Natural killer cell (primary cell): ENCODE results near the gene AADACL4. TPM values are rescaled to one million over a fixed set of nuclear protein-coding genes. Genes with fewer than 3 reads are reported as not detected.

ENCODE experiments used
- ATAC-seq, 3 donors: fragments of 150-1000 bp in 2 of 3; fragments of 200-7000 bp in 1 of 3; cut with Tn5 transposase; 1 replicate in 1 of 3; 2 replicates in 2 of 3; pipeline ENCODE4 v1.10.0; 2021; ENCODE audit warnings: mild to moderate bottlenecking in 2 of 3, moderate library complexity in 2 of 3
- DNase-seq, 2 donors: peaks; one replicate each; pipeline versions ENCODE4 v3.0.0 to v3.0.0-alpha.2; 2013 to 2021; ENCODE audit warnings: mixed read lengths in 1 of 2
- H3K27ac ChIP-seq: one replicate; pipeline ENCODE4 v1.5.1; 2013; ENCODE audit warnings: mild to moderate bottlenecking, low read length
- H3K27me3 ChIP-seq: one replicate; pipeline ENCODE4 v1.6.1; 2013; ENCODE audit warnings: low read length; ENCODE audit not compliant: control insufficient read depth, insufficient read depth
- H3K36me3 ChIP-seq: one replicate; pipeline ENCODE4 v1.6.1; 2013; ENCODE audit warnings: low read length; ENCODE audit not compliant: control insufficient read depth, insufficient read depth
- H3K4me1 ChIP-seq: one replicate; pipeline ENCODE4 v1.6.1; 2013; ENCODE audit warnings: low read length; ENCODE audit not compliant: control insufficient read depth, insufficient read depth
- H3K4me3 ChIP-seq: one replicate; pipeline ENCODE4 v1.5.1; 2013; ENCODE audit warnings: low read length
- H3K9me3 ChIP-seq: one replicate; pipeline ENCODE4 v1.6.1; 2013; ENCODE audit warnings: low read length; ENCODE audit not compliant: control insufficient read depth, insufficient read depth
- H3K27ac Mint-ChIP-seq, 2 donors: one replicate each; pipeline ENCODE4 v1.8.0; 2022; ENCODE audit warnings: mild to moderate bottlenecking in 2 of 2, mixed read lengths in 2 of 2, moderate library complexity in 1 of 2
- H3K27me3 Mint-ChIP-seq, 2 donors: one replicate each; pipeline ENCODE4 v1.8.0; 2022; ENCODE audit warnings: low read depth in 2 of 2, mixed read lengths in 2 of 2
- H3K36me3 Mint-ChIP-seq: one replicate; pipeline ENCODE4 v1.8.0; 2022; ENCODE audit warnings: mixed read lengths
- H3K4me1 Mint-ChIP-seq, 2 donors: one replicate each; pipeline ENCODE4 v1.8.0; 2022; ENCODE audit warnings: mixed read lengths in 2 of 2
- H3K4me3 Mint-ChIP-seq: one replicate; pipeline ENCODE4 v1.8.0; 2022; ENCODE audit warnings: mild to moderate bottlenecking, moderate library complexity, mixed read lengths
- H3K9me3 Mint-ChIP-seq, 2 donors: one replicate each; pipeline ENCODE4 v1.8.0; 2022; ENCODE audit warnings: mixed read lengths in 2 of 2
- CTCF ChIP-seq: fragments of 200-600 bp; IDR thresholded peaks from one replicate; pipeline ENCODE4 v1.8.0; 2022; ENCODE audit warnings: antibody characterized with exemption
- WGBS: methylation state at CpG from one replicate; pipeline ENCODE4 v1.1.7; 2013; ENCODE audit warnings: missing lambda C conversion rate; ENCODE audit not compliant: insufficient coverage; 5-methylcytosine and 5-hydroxymethylcytosine counted together
- intact Hi-C: fragments of 100-400 bp; cut with micrococcal nuclease; formaldehyde crosslinking; loops from one replicate; pipeline ENCODE4 v1.14.2; 2022
- total RNA-seq, 4 donors: library from RNA; stranded (reverse); fragments of 120-200 nt in 1 of 4; gene quantifications; one replicate each; pipeline versions ENCODE4 v1.2.3 to v1.2.4, GENCODE V29; 2013 to 2022

Gene AADACL4
- total RNA-seq, 3 donors from 2014 or later (not counting 1 experiment from before 2014, with no cell fraction given), result not detected

- intact Hi-C loops, result no loop called here
- WGBS, result 88% methylated on average over 1 of the region's 1 CpG
- peaks cover 10 to 32% of the 10 kb centered on the region in 2 donors for H3K27me3 Mint-ChIP-seq
Observed at GRCh38 chr1:12677565-12677964, 33.7 kb downstream of the AADACL4 start.

DNA sequence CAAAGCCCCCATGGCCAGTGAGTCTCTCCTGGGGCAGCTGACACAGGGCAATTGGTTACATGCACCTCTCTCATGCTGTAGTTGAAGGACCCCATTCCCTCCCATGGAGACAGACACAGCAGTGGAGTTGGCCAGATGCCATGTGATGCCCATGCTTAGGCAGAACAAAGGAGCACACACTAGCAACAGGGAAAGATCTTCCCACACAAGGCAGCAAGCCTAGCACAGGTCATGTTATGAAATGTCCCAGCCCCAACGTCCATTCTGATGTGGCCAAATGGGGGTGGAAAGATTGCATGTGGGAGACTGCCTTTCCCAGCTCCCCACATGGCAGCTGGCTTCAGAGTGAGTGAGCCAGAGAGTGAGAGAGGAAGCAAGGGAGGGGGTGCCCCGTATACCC is 34.5 kb downstream of the AADACL4 start:
- intact Hi-C loops, result no loop called here
- no peak overlapping the region for H3K27ac Mint-ChIP-seq
- no peak overlapping the region for H3K4me3 ChIP-seq
- 56% methylated on average over 2 of the region's 2 CpGs for WGBS
- H3K9me3 ChIP-seq, result no peaks in the 10 kb centered on the region
- no peaks in the 10 kb centered on the region for H3K27me3 ChIP-seq
- no peak for TF ChIP-seq CTCF
- ATAC-seq (no peak), DNase-seq (no peak)
- peaks cover 14 to 33% of the 10 kb centered on the region in 2 donors for H3K27me3 Mint-ChIP-seq
- no peaks in the 10 kb centered on the region for H3K4me1 ChIP-seq
- H3K9me3 Mint-ChIP-seq, result peaks cover 0 to 5% of the 10 kb centered on the region in 2 donors
- no peaks in the 10 kb centered on the region for H3K36me3 ChIP-seq
- no peaks in the 10 kb centered on the region for H3K4me1 Mint-ChIP-seq
- H3K4me3 Mint-ChIP-seq, result no peak overlapping the region
- no peak overlapping the region for H3K27ac ChIP-seq
- H3K36me3 Mint-ChIP-seq, result no peaks in the 10 kb centered on the region

More at GRCh38 chr1:12677565-12677964, 33.7 kb downstream of the AADACL4 start:
- TF ChIP-seq CTCF, result no peak
- no peak overlapping the region for H3K27ac ChIP-seq
- no peaks in the 10 kb centered on the region for H3K36me3 ChIP-seq
- no peak for DNase-seq
- H3K4me3 ChIP-seq, result no peak overlapping the region
- Mint-ChIP-seq H3K4me1 (no peaks in the 10 kb centered on the region), H3K4me3 (no peak overlapping the region), H3K27ac (no peak overlapping the region), H3K36me3 (no peaks in the 10 kb centered on the region), H3K9me3 (peaks cover 0 to 5% of the 10 kb centered on the region in 2 donors)
- no peaks in the 10 kb centered on the region for H3K9me3 ChIP-seq
- H3K4me1 ChIP-seq, result no peaks in the 10 kb centered on the region
- no peak for ATAC-seq
- H3K27me3 ChIP-seq, result no peaks in the 10 kb centered on the region

GRCh38 chr1:12678820-12679219 is 34.9 kb downstream of the AADACL4 start:
- Histone ChIP-seq H3K9me3 (no peaks in the 10 kb centered on the region), H3K4me3 (no peak overlapping the region), H3K4me1 (no peaks in the 10 kb centered on the region), H3K27me3 (no peaks in the 10 kb centered on the region), H3K36me3 (no peaks in the 10 kb centered on the region), H3K27ac (no peak overlapping the region)
- H3K27me3 Mint-ChIP-seq, result peaks cover 14 to 37% of the 10 kb centered on the region in 2 donors
- ATAC-seq, result no peak
- no peak overlapping the region for H3K27ac Mint-ChIP-seq
- intact Hi-C loops, result no loop called here
- H3K9me3 Mint-ChIP-seq, result peaks cover 0 to 5% of the 10 kb centered on the region in 2 donors
- TF ChIP-seq CTCF, result no peak
- no peak for DNase-seq
- no peaks in the 10 kb centered on the region for H3K36me3 Mint-ChIP-seq
- WGBS, result 92% methylated on average over 3 of the region's 3 CpGs
- H3K4me3 Mint-ChIP-seq, result no peak overlapping the region
- no peaks in the 10 kb centered on the region for H3K4me1 Mint-ChIP-seq

DNA sequence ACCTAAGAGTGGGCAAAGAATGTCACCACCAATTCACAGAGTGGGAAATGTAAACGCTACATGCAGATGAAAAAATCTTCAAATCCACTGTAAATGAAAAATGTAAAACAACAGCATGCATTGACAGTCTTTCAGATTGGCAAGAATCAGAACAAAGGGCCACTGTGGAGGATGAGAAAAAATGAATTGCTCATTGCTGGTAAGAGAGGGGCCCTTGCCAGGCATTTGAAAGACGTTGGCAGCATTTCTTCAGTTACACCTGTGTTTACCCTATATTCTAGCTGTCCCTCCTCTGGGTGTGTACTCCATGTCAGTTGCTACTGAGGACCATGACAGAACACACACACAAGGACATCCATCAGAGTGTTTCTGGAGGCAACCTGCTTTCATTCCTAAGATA is 46.3 kb downstream of the AADACL4 start:
- WGBS, result 89% methylated on average over 2 of the region's 2 CpGs
- Histone ChIP-seq H3K27me3 (peaks cover 2% of the 10 kb centered on the region), H3K4me3 (no peak overlapping the region), H3K9me3 (no peaks in the 10 kb centered on the region), H3K4me1 (no peaks in the 10 kb centered on the region), H3K36me3 (no peaks in the 10 kb centered on the region), H3K27ac (no peak overlapping the region)
- ATAC-seq (no peak), DNase-seq (no peak)
- Mint-ChIP-seq H3K27me3 (peaks cover 9 to 14% of the 10 kb centered on the region in 2 donors), H3K36me3 (no peaks in the 10 kb centered on the region), H3K9me3 (no peaks in the 10 kb centered on the region), H3K4me1 (no peaks in the 10 kb centered on the region), H3K27ac (no peak overlapping the region), H3K4me3 (no peak overlapping the region)
- intact Hi-C loops, result no loop called here
- no peak for TF ChIP-seq CTCF
